ENCODE results near the gene MEIS3.

MEIS3 gene

GRCh38 chr19:47406711-47407416 lies 12.5 kb downstream of the MEIS3 start:
- Histone ChIP-seq H3K27ac (no peak overlapping the region), H2AFZ (ENCODE audit: low read depth) (no peak overlapping the region), H3K79me2 (ENCODE audit: insufficient read depth, low read depth) (no peaks in the 10 kb centered on the region), H3K27me3 (ENCODE audit: insufficient read depth, low read depth) (peaks cover 100% of the 10 kb centered on the region), H3K9ac (no peak overlapping the region), H3K36me3 (ENCODE audit: insufficient read depth) (no peaks in the 10 kb centered on the region), H3K4me1 (ENCODE audit: low read depth, poor library complexity, severe bottlenecking) (no peaks in the 10 kb centered on the region), H3K4me2 (no peak overlapping the region), H3K4me3 (IDR thresholded peaks at IDR 0.05; ENCODE audit: insufficient read depth, low read depth, low read length) (no peak overlapping the region), H4K20me1 (ENCODE audit: insufficient read depth) (no peaks in the 10 kb centered on the region)
- no peak for TF ChIP-seq CTCF (conservative IDR thresholded peaks at IDR 0.05; ENCODE audit: low read depth, low read length)

DNA sequence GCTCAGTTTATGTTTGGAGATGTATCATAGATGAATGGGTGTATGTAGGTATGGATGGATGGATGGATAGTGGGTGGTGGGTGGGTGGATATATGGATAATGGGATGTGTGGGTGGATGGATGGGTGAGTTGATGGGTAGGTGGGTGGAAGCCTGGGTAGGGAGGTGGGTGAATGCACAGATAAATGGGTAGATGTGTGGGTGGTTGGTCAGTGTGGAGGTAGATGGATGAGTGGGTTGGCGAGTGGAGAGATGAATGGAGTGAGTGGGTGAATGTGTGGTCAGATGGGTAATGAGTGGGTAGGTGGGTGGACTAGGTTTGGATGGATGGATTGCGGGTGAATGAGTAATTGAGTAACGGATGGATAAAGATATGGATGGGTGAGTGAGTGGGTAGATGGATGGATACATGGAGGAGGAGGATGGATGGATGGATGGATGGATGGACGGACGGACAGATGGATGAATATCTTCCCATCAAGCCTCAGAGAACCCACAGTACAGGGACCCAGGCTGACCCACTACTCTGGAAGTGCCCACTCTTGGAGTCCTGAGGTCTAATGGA lies 13.4 kb downstream of the MEIS3 start:
- peaks cover 100% of the 10 kb centered on the region for H3K27me3 ChIP-seq (ENCODE audit: insufficient read depth, low read depth)
- H3K27ac ChIP-seq: no peak overlapping the region
- H3K4me2 ChIP-seq: no peak overlapping the region
- no peak overlapping the region for H2AFZ ChIP-seq (ENCODE audit: low read depth)
- H4K20me1 ChIP-seq (ENCODE audit: insufficient read depth): no peaks in the 10 kb centered on the region
- no peak overlapping the region for H3K9ac ChIP-seq
- no peak for TF ChIP-seq CTCF (conservative IDR thresholded peaks at IDR 0.05; ENCODE audit: low read depth, low read length)
- H3K79me2 ChIP-seq (ENCODE audit: insufficient read depth, low read depth): no peaks in the 10 kb centered on the region
- H3K4me1 ChIP-seq (ENCODE audit: low read depth, poor library complexity, severe bottlenecking): no peaks in the 10 kb centered on the region
- no peak overlapping the region for H3K4me3 ChIP-seq (IDR thresholded peaks at IDR 0.05; ENCODE audit: insufficient read depth, low read depth, low read length)
- no peaks in the 10 kb centered on the region for H3K36me3 ChIP-seq (ENCODE audit: insufficient read depth)

- no peaks in the 10 kb centered on the region for H4K20me1 ChIP-seq (ENCODE audit: insufficient read depth)
- no peaks in the 10 kb centered on the region for H3K79me2 ChIP-seq (ENCODE audit: insufficient read depth, low read depth)
- H3K4me1 ChIP-seq (ENCODE audit: low read depth, poor library complexity, severe bottlenecking): no peaks in the 10 kb centered on the region
- H3K9ac ChIP-seq: no peak overlapping the region
- no peak for TF ChIP-seq CTCF (conservative IDR thresholded peaks at IDR 0.05; ENCODE audit: low read depth, low read length)
- no peak overlapping the region for H2AFZ ChIP-seq (ENCODE audit: low read depth)
- H3K27me3 ChIP-seq (ENCODE audit: insufficient read depth, low read depth): peaks cover 100% of the 10 kb centered on the region
- H3K4me2 ChIP-seq: no peak overlapping the region
- no peak overlapping the region for H3K27ac ChIP-seq
- H3K36me3 ChIP-seq (ENCODE audit: insufficient read depth): no peaks in the 10 kb centered on the region
- no peak overlapping the region for H3K4me3 ChIP-seq (IDR thresholded peaks at IDR 0.05; ENCODE audit: insufficient read depth, low read depth, low read length)
Measured at GRCh38 chr19:47405197-47405550, 14.2 kb downstream of the MEIS3 start.

DNA sequence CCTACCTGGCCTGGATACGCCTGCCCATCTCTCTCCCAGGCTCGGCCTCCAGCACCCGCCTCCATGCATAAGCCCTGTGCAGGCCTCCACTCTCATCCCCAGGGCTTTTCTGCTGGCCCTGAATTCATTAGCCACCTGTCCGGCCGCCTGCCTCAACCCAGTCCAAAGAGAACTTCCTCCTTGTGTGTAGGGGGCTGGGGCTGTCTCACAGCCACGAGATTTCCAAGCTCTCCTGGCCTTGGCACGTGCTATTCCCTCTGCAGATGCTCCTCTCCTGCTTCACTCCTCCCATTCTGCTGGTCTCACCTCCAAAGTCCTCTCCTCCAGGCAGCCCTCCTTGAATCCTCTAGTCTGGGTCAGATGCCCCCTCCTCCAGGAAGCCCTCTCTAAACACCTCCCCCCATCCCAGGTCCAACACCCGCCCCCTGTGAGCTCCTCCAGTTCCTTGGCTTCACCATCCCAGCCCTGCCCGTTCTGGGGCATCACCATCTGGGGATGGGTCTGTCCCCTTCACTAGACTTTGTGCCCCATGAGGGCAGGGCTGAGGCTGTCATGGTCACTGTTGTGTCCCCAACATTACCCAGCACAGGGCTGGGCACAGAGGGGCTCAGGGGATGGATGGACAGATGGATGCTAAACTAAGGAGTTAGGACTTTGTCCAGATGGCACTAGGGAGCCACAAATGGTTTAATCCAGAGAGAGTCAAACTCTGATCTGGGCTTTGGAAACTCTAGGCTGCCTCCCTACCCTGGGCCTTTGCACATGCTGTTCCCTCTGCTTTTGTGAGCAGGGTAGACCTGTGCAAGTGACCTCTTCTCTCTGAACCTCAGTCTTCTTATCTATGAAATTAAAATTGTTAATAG lies 14.8 kb downstream of the MEIS3 start:
- no peak for TF ChIP-seq CTCF (conservative IDR thresholded peaks at IDR 0.05; ENCODE audit: low read depth, low read length)
- Histone ChIP-seq H3K27me3 (ENCODE audit: insufficient read depth, low read depth) (peaks cover 100% of the 10 kb centered on the region), H3K79me2 (ENCODE audit: insufficient read depth, low read depth) (no peaks in the 10 kb centered on the region), H3K4me1 (ENCODE audit: low read depth, poor library complexity, severe bottlenecking) (no peaks in the 10 kb centered on the region), H3K9ac (no peak overlapping the region), H3K4me3 (IDR thresholded peaks at IDR 0.05; ENCODE audit: insufficient read depth, low read depth, low read length) (no peak overlapping the region), H3K4me2 (no peak overlapping the region), H3K27ac (no peak overlapping the region), H4K20me1 (ENCODE audit: insufficient read depth) (no peaks in the 10 kb centered on the region), H3K36me3 (ENCODE audit: insufficient read depth) (no peaks in the 10 kb centered on the region), H2AFZ (ENCODE audit: low read depth) (no peak overlapping the region)
